Left lung (tissue), 10 donors: ENCODE data around the gene PARP15. TPM values are rescaled to one million over a fixed set of nuclear protein-coding genes. Genes with fewer than 3 reads are reported as not detected.

Experiments
- ATAC-seq: fragments of 200-7000 bp; cut with Tn5 transposase; one replicate; pipeline ENCODE4 v1.9.1; 2020; ENCODE audit warnings: moderate library complexity
- DNase-seq, 4 donors: peaks; one replicate each; pipeline ENCODE4 v3.0.0-alpha.2; 2013 to 2020
- H3K27ac ChIP-seq, 2 donors: fragments of 200-600 bp; sonication (generic) in 1 of 2; one replicate each; pipeline versions ENCODE4 v1.5.0 to v1.8.0; 2020 to 2021
- H3K27me3 ChIP-seq, 2 donors: fragments of 200-600 bp; sonication (generic) in 1 of 2; one replicate each; pipeline versions ENCODE4 v1.5.0 to v1.8.0; 2020 to 2021
- H3K36me3 ChIP-seq, 2 donors: fragments of 200-600 bp; sonication (generic) in 1 of 2; one replicate each; pipeline versions ENCODE4 v1.5.0 to v1.8.0; 2020 to 2021
- H3K4me1 ChIP-seq, 2 donors: fragments of 200-600 bp; one replicate each; pipeline ENCODE4 v1.8.0; 2021
- H3K4me3 ChIP-seq, 2 donors: fragments of 200-600 bp; sonication (generic) in 1 of 2; one replicate each; pipeline versions ENCODE4 v1.5.0 to v1.8.0; 2020 to 2021; ENCODE audit warnings: mild to moderate bottlenecking in 1 of 2
- H3K9me3 ChIP-seq, 2 donors: fragments of 200-600 bp; sonication (generic) in 1 of 2; one replicate each; pipeline versions ENCODE4 v1.5.0 to v1.8.0; 2020 to 2021
- intact Hi-C, 2 donors: fragments of 100-400 bp; cut with DNase I; formaldehyde crosslinking; loops; one replicate each; pipeline versions ENCODE4 v1.11.2 to v1.14.2; 2022
- polyA plus RNA-seq, 6 donors: library from polyadenylated mRNA; unstranded; fragments of 120-200 nt; gene quantifications; one replicate each; pipeline ENCODE4 v1.2.1, GENCODE V29; 2013; ENCODE audit not compliant: insufficient read length in 6 of 6
- total RNA-seq, 2 donors: library from RNA; stranded (reverse); fragmentation: NEBNext Ultra II Directional; extraction: Animal tissue kit (Norgen Biotek cat#: 25700); gene quantifications; one replicate each; pipeline ENCODE4 v1.2.1, GENCODE V29; 2021
- TF ChIP-seq, protein P1 (sequence below), 2 donors: fragments of 200-600 bp; sonication (generic) in 1 of 2; IDR thresholded peaks; one replicate each; pipeline versions ENCODE4 v1.5.0 to v1.8.0; 2021; ENCODE audit warnings: antibody characterized with exemption in 2 of 2
- donor health status: DM: no; HTN: yes; CAD: no.
- donor health status: DM: no; HTN: no; CAD: no.

Gene PARP15
- total and polyA plus RNA-seq, 8 donors, result 0.51 to 5.8 (median 0.99) TPM

DNA sequence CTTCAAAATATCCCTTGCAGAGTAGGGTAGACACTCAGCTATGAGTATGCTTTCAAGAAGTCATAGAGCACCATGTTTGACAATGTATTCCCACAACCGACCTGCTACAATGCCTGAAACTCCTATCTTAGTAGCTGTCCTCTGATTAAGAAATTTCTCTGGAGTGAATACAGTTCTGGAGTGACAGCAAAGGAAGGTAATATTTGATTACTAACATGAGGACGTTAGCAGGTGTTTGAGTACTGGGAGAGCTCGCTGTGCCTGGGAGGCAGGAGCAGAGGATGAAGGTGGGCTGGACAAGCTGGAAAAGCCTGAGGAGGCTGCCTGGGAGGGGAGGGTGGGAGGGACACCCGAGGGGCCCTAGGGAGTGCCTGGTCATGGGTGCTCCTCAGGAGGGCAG is 42.9 kb downstream of the PARP15 start:
- Histone ChIP-seq H3K36me3 (no peaks in the 10 kb centered on the region), H3K4me1 (no peaks in the 10 kb centered on the region), H3K9me3 (no peaks in the 10 kb centered on the region), H3K27me3 (no peaks in the 10 kb centered on the region), H3K27ac (no peak overlapping the region), H3K4me3 (no peak overlapping the region)
- ATAC-seq (peak; percentile 37), DNase-seq (no peak)
- intact Hi-C loops, result no loop called here
- TF ChIP-seq, protein P1, sequence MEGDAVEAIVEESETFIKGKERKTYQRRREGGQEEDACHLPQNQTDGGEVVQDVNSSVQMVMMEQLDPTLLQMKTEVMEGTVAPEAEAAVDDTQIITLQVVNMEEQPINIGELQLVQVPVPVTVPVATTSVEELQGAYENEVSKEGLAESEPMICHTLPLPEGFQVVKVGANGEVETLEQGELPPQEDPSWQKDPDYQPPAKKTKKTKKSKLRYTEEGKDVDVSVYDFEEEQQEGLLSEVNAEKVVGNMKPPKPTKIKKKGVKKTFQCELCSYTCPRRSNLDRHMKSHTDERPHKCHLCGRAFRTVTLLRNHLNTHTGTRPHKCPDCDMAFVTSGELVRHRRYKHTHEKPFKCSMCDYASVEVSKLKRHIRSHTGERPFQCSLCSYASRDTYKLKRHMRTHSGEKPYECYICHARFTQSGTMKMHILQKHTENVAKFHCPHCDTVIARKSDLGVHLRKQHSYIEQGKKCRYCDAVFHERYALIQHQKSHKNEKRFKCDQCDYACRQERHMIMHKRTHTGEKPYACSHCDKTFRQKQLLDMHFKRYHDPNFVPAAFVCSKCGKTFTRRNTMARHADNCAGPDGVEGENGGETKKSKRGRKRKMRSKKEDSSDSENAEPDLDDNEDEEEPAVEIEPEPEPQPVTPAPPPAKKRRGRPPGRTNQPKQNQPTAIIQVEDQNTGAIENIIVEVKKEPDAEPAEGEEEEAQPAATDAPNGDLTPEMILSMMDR (IDR thresholded peaks at IDR 0.05), result no peak

DNA sequence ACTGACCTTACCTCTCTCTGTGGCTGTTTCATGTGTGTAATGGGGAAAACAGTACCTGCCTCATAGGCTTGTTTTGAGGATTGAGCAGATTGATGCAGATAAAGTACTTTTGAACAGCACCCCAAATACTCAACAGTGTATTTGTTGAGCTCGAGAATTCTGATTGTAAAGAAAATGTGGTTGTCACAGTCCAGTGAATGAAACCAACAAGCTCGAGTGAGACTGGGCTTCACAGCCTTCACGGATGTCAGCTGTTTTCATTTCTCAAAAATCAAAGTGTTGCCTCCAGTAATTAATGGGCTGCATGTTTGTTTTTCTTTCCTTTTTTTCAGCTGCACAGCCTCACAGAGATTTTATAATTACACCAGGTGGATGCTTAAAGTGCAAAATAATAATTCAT is 43.7 kb downstream of the PARP15 start:
- TF ChIP-seq, protein P1 (IDR thresholded peaks at IDR 0.05), result no peak
- Histone ChIP-seq H3K4me3 (no peak overlapping the region), H3K9me3 (no peaks in the 10 kb centered on the region), H3K27ac (no peak overlapping the region), H3K4me1 (no peaks in the 10 kb centered on the region), H3K36me3 (no peaks in the 10 kb centered on the region), H3K27me3 (no peaks in the 10 kb centered on the region)
- ATAC-seq (no peak), DNase-seq (no peak)
- intact Hi-C loops, result no loop called here

DNA sequence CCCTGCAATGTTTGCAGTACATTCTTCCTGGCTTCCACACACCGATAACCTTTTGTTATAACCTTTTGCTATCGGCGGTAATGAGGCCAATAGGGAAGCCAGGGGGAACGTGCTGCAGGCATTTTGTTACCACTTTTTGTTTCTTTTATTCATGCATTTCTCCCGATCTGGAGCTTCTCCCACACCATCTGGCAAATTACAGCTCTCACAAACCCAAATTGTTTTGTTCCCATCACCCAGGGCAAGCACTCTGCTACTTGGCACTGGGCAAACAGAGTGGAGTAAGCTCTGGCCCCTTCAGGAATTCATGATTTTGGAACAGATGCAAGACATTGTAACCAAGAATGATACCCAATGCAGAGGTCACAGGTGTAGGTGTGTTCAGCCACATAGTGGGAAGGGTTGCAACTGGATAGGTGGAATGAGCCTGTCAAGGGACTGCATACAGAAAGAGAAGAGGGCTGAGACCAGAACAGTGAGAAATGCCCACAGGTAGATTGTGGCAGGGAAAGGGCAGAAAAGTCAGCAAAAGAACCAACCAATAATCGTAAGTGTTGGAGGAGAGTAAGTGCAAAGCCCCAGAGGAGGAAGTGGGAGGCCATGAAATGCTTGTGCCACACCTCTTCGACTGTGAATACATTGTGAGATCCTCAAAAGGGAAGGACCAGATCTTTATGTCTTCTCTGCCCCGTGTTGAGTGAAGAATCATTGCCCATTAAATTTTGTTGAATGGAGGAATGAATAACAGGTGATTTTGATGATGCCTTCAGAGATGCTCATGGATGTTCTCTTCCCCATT is 45.8 kb downstream of the PARP15 start:
- no peaks in the 10 kb centered on the region for H3K9me3 ChIP-seq
- H3K27ac ChIP-seq, result no peak overlapping the region
- H3K4me1 ChIP-seq, result no peaks in the 10 kb centered on the region
- no peak for ATAC-seq
- no peaks in the 10 kb centered on the region for H3K36me3 ChIP-seq
- H3K27me3 ChIP-seq, result no peaks in the 10 kb centered on the region
- TF ChIP-seq, protein P1 (IDR thresholded peaks at IDR 0.05), result no peak
- intact Hi-C loops, result no loop called here
- H3K4me3 ChIP-seq, result no peak overlapping the region
- no peak for DNase-seq

DNA sequence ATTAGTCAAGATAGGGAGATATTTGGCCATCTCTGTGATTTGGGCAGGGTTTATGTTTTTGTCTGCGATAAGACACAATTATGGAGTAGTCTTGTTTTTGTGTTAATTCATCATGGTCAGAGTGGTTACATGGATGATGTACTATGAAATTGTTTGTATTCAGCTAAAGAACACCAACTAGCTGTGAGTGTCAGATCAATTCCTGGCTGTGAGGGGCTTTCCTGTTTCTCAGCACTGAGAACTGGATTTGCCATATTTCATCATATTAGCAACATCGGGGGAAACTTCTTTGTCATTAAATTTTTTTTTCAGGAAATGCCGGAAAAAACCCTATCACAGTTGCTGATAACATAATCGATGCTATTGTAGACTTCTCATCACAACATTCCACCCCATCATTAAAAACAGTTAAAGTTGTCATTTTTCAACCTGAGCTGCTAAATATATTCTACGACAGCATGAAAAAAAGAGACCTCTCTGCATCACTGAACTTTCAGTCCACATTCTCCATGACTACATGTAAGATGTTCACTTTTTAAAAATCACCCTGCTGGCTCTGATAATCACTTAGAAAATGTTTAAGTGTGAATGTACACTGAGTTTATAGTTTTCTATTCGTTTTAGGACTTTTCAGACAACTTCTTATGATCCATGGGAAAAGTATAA is 49.2 kb downstream of the PARP15 start:
- TF ChIP-seq, protein P1 (IDR thresholded peaks at IDR 0.05), result no peak
- Histone ChIP-seq H3K4me1 (no peaks in the 10 kb centered on the region), H3K4me3 (no peak overlapping the region), H3K36me3 (no peaks in the 10 kb centered on the region), H3K27me3 (no peaks in the 10 kb centered on the region), H3K9me3 (no peaks in the 10 kb centered on the region), H3K27ac (no peak overlapping the region)
- ATAC-seq, result no peak
- intact Hi-C loops, result no loop called here
- DNase-seq, result no peak

DNA sequence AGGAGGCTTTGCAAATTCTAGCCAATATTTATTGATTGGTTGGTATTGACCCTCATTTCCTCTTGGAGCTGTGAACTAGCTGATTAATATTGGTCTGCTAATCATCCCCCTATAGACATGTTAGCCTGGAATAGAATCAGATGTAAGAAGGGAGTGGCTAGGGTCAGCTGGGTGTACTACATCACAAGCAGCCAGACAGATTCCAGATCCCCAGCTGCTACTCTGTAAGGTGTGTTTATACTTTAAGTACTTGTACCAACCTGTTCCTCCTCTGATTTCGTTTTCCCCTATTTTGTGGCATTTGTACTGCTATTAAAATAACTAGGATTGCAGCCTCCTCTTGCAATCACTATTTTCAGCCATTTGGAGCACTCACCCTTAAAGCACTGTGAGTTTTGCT is 49.9 kb downstream of the PARP15 start:
- TF ChIP-seq, protein P1 (IDR thresholded peaks at IDR 0.05), result no peak
- ATAC-seq (no peak), DNase-seq (no peak)
- no peaks in the 10 kb centered on the region for H3K9me3 ChIP-seq
- intact Hi-C loops, result no loop called here
- H3K4me1 ChIP-seq, result no peaks in the 10 kb centered on the region
- no peak overlapping the region for H3K4me3 ChIP-seq
- H3K27ac ChIP-seq, result no peak overlapping the region
- H3K27me3 ChIP-seq, result no peaks in the 10 kb centered on the region
- no peaks in the 10 kb centered on the region for H3K36me3 ChIP-seq
